Brain microvascular endothelial cell (primary cell): Measurements from ENCODE around the gene AK5.
A peak's percentile ranks its signal among the peaks of the same experiment; 100 is the strongest.
"Not testable (repeated sequence)": the region's sequence is repeated elsewhere in the genome, so short reads cannot be mapped to it uniquely, and the experiment has no call there.

Source experiments
- DNase-seq: peaks from one replicate; pipeline ENCODE4 v3.0.0-alpha.2; 2020
- H3K27ac ChIP-seq: fragments of 250-450 bp; sonication (Bioruptor Pico); 2 replicates; pipeline ENCODE4 v1.5.1; 2020; ENCODE audit warnings: mild to moderate bottlenecking, moderate library complexity
- H3K27me3 ChIP-seq: fragments of 250-450 bp; sonication (Bioruptor Pico); replicated peaks from 2 replicates; pipeline ENCODE4 v1.5.1; 2020; ENCODE audit warnings: mild to moderate bottlenecking
- H3K36me3 ChIP-seq: fragments of 250-450 bp; sonication (Bioruptor Pico); replicated peaks from 2 replicates; pipeline ENCODE4 v1.5.1; 2020; ENCODE audit warnings: mild to moderate bottlenecking
- H3K4me3 ChIP-seq: 2 replicates; pipeline ENCODE4 v1.5.1; 2011; ENCODE audit warnings: low read depth, mild to moderate bottlenecking, control low read depth, low read length, moderate library complexity
- in situ Hi-C: cut with HindIII; loops from 2 replicates; pipeline ENCODE4 v1.10.0; 2017; ENCODE audit warnings: low sequenced_read_pairs, low pct_ligation_motif_present
- TF ChIP-seq, protein P1 (sequence below): IDR thresholded peaks from 2 replicates; pipeline ENCODE4 v1.5.1; 2011; ENCODE audit warnings: low read depth, mild to moderate bottlenecking, moderate library complexity, low read length, control low read depth, inconsistent platforms; ENCODE audit errors: missing control alignments

The AK5 gene

DNA sequence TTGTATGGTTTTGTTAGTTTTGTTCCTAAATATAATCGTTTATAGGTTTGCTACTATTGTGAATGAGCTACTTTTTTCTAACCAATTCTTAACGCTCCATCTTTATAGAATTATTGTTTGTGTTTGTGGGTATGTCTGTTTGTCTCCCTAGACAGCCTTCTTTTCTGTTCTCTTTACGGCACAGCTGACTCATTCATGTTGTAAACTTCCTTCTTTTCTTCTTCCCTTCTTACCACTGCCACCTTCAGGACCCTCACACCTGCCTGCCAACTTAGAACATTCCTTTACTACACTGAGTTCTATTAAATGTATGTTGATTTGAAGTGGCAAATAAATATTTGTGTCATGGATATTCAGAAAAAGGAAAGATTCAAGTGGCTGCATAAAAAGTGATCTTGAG, 29.1 kb downstream of the AK5 start:
- Histone ChIP-seq H3K27ac (no peak overlapping the region), H3K27me3 (no peaks in the 10 kb centered on the region), H3K36me3 (no peaks in the 10 kb centered on the region), H3K4me3 (no peak overlapping the region)
- in situ Hi-C loops: no loop called here
- DNase-seq: no peak
- TF ChIP-seq, protein P1, sequence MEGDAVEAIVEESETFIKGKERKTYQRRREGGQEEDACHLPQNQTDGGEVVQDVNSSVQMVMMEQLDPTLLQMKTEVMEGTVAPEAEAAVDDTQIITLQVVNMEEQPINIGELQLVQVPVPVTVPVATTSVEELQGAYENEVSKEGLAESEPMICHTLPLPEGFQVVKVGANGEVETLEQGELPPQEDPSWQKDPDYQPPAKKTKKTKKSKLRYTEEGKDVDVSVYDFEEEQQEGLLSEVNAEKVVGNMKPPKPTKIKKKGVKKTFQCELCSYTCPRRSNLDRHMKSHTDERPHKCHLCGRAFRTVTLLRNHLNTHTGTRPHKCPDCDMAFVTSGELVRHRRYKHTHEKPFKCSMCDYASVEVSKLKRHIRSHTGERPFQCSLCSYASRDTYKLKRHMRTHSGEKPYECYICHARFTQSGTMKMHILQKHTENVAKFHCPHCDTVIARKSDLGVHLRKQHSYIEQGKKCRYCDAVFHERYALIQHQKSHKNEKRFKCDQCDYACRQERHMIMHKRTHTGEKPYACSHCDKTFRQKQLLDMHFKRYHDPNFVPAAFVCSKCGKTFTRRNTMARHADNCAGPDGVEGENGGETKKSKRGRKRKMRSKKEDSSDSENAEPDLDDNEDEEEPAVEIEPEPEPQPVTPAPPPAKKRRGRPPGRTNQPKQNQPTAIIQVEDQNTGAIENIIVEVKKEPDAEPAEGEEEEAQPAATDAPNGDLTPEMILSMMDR: no peak

DNA sequence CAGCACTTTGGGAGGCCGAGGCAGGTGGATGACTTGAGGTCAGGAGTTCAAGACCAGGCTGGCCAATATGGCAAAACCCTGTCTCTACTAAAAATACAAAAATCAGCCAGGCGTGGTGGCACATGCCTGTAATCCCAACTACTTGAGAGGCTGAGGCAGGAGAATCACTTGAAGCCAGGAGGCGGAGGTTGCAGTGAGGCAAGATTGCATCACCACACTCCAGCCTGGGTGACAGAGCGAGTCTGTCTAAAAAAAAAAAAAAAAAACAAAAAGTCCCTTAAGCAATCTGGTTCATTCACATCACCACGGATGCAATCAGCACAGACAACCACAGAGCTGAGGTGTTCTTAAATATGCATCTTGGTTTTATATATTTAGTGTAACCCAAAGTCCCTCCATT, 30.5 kb downstream of the AK5 start:
- in situ Hi-C loops, H3K36me3 ChIP-seq, DNase-seq, H3K4me3 ChIP-seq, H3K27ac ChIP-seq, H3K27me3 ChIP-seq: not testable (repeated sequence)

DNA sequence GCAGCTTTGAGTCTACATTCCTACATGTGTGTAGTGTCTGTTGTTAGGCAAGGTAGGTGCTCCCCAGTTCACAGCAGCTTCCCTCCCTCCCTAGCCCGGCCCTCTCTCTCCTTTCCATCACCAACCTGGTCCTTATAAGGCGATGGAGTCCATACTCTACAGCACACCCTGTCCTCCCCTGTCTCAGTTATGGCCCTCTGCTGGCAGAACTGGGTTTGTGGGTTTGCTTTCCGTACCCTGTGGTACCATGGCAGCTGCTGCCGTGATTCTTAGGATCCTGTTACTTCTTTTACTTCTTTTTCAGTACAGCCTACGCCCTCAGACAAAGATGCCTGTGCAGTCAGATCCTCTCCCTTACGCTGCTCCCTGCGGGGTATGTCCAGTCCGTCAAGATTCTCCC, 31.7 kb downstream of the AK5 start:
- H3K4me3 ChIP-seq: no peak overlapping the region
- H3K36me3 ChIP-seq: no peaks in the 10 kb centered on the region
- in situ Hi-C loops: no loop called here
- no peak overlapping the region for H3K27ac ChIP-seq
- TF ChIP-seq, protein P1: peak; percentile 73
- H3K27me3 ChIP-seq: no peaks in the 10 kb centered on the region
- no peak for DNase-seq

DNA sequence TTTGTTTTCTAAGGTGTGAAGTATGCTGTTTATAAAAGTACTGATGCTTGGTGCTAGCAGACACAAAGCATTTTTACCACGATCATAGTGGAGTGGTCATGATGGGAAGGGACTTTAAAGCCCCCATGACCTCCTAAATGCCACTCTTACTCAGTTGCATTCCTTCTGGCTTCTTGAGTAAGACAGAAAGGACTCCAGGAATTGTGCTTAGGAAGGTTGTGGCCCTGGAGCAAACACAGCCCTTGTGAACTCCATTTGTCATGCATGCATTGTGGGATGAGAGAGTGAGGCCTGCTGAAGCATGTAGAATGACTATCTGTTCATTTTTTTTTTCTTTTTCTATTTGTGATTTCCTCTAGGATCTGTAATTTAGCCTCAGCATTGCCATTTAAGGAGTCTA, 34.2 kb downstream of the AK5 start:
- H3K4me3 ChIP-seq: no peak overlapping the region
- no peaks in the 10 kb centered on the region for H3K27me3 ChIP-seq
- H3K36me3 ChIP-seq: no peaks in the 10 kb centered on the region
- peak; percentile 12 for DNase-seq
- no peak overlapping the region for H3K27ac ChIP-seq
- TF ChIP-seq, protein P1: no peak
- in situ Hi-C loops: no loop called here

DNA sequence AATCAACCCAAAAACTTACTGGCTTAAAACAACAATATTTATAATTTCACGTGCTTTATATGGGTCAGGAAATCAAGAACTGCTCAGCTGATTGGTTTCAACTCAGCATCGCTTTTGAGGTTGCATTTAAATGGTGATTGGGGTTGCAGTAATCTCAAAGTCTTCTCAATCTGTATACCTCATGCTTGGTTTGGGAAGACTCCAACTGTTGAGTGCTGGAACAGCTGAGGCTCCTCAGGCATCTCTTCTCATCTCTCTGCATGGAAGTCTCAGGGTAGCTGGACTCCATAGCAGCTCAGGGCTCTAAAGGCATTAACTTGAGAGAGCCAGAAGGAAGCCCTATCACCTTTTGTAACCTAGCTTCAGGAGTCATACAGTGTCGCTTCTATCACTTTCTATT, 35.1 kb downstream of the AK5 start:
- Histone ChIP-seq H3K27me3 (no peaks in the 10 kb centered on the region), H3K4me3 (no peak overlapping the region), H3K36me3 (no peaks in the 10 kb centered on the region), H3K27ac (no peak overlapping the region)
- no peak for DNase-seq
- TF ChIP-seq, protein P1: no peak
- in situ Hi-C loops: no loop called here

DNA sequence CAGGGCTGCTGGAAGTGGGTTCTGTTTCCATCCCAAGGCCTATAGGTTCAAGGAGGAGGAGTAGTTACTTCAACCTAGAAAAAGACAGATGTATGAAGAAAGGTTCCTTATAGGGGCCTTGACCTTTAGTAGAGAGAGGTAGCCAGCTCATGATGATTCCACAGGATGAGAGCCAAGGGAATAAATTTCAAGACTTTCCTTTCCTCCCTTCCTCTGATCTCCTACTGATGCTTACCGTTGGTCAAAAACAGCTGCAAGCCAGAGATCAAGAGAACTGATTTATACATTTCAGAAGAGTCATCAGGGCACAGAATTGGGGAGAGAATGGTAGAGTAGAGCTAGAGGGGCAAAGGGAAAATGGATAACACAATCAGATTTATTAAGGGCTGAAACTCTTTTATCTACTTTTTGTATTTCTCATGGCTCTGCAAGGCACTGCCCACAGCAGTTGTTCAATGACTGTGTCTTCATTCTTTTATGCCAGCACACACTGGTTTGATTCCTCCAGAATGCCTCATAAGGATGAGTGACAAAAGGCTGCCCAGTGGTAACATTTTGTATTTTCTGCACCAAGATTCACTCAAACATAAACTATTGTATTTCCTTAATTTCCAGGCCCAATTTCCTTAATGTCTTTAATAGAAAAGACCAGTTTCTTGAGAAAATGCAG, 37.4 kb downstream of the AK5 start:
- in situ Hi-C loops: no loop called here
- Histone ChIP-seq H3K4me3 (no peak overlapping the region), H3K27me3 (no peaks in the 10 kb centered on the region), H3K36me3 (no peaks in the 10 kb centered on the region), H3K27ac (no peak overlapping the region)
- TF ChIP-seq, protein P1: no peak
- no peak for DNase-seq
